Cardiac muscle cell (in vitro differentiated cells and primary cell): Measurements from ENCODE around the gene SEPTIN8. TPM values are rescaled to one million over a fixed set of nuclear protein-coding genes. Genes with fewer than 3 reads are reported as not detected.

Experiments used
- DNase-seq, 2 donors: peaks; one replicate each; pipeline versions ENCODE4 v3.0.0 to v3.0.0-alpha.2; 2010 to 2017; ENCODE audit warnings: low read depth in 1 of 2, low spot score in 1 of 2
- H3K27ac ChIP-seq: fragments of 200-600 bp; sonication (generic); 2 replicates; pipeline ENCODE4 v1.5.1; 2016
- H3K27me3 ChIP-seq: fragments of 200-600 bp; sonication (generic); 2 replicates; pipeline ENCODE4 v1.6.0; 2016; ENCODE audit warnings: control low read depth
- H3K36me3 ChIP-seq: fragments of 200-600 bp; sonication (generic); 2 replicates; pipeline ENCODE4 v1.5.1; 2016; ENCODE audit warnings: control low read depth
- H3K4me1 ChIP-seq: fragments of 200-600 bp; sonication (generic); 2 replicates; pipeline ENCODE4 v1.8.1; 2017; ENCODE audit warnings: low read depth, mild to moderate bottlenecking, mixed run types
- H3K4me3 ChIP-seq: fragments of 200-600 bp; sonication (generic); 2 replicates; pipeline ENCODE4 v1.5.1; 2016; ENCODE audit warnings: mild to moderate bottlenecking
- H3K9me3 ChIP-seq: fragments of 200-600 bp; sonication (generic); 2 replicates; pipeline ENCODE4 v1.5.1; 2017; ENCODE audit warnings: low read depth, mild to moderate bottlenecking, control low read depth
- polyA plus RNA-seq: library from polyadenylated mRNA; unstranded; fragments of >200 nt; fragmentation: Nextera tagmentation; extraction: Ambion mirVana; gene quantifications from 2 replicates; pipeline ENCODE4 v1.2.1, GENCODE V29; 2016
- total RNA-seq: library from RNA; depleted of rRNA; stranded (reverse); fragments of >200 nt; gene quantifications from 2 replicates; pipeline ENCODE4 v1.2.3, GENCODE V29; 2016
- TF ChIP-seq, protein P1 (sequence below): IDR thresholded peaks from 2 replicates; pipeline ENCODE4 v1.5.1; 2012; ENCODE audit warnings: low read depth, mild to moderate bottlenecking, low read length

SEPTIN8 gene
- total and polyA plus RNA-seq, 2 experiments from 2014 or later: 18.6 to 51.9 TPM

DNA sequence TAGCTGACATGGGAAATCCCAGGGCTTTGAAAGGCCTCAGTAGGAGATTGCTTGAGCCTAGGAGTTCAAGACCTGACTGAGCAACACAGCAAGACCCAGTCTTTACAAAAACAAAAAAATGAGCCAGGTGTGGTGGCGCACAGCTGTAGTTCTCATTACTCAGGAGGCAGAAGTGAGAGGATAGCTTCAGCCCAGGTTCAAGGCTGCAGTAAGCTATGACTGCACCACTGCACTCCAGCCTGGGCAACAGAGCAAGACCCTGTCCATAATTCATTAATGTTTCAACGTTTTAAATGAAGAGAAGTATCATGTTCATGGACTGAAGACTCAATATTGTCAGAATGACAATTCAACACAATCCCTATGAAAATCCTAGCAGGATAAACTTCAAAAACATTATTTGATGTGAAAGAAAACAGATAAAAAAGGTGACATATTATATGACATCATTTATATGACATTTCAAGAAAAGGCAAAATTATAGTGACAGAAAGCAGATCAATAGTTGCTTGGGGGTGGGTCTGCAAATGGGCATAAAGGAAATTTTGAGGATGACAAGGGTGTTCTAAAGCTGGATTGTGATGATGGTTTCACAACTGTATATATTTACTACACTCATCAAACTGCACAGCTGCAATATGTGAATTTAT lies 43.4 kb downstream of the SEPTIN8 start:
- TF ChIP-seq, protein P1, sequence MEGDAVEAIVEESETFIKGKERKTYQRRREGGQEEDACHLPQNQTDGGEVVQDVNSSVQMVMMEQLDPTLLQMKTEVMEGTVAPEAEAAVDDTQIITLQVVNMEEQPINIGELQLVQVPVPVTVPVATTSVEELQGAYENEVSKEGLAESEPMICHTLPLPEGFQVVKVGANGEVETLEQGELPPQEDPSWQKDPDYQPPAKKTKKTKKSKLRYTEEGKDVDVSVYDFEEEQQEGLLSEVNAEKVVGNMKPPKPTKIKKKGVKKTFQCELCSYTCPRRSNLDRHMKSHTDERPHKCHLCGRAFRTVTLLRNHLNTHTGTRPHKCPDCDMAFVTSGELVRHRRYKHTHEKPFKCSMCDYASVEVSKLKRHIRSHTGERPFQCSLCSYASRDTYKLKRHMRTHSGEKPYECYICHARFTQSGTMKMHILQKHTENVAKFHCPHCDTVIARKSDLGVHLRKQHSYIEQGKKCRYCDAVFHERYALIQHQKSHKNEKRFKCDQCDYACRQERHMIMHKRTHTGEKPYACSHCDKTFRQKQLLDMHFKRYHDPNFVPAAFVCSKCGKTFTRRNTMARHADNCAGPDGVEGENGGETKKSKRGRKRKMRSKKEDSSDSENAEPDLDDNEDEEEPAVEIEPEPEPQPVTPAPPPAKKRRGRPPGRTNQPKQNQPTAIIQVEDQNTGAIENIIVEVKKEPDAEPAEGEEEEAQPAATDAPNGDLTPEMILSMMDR: no peak
- DNase-seq: no peak
- Histone ChIP-seq H3K27ac (no peak overlapping the region), H3K27me3 (no peaks in the 10 kb centered on the region), H3K9me3 (no peaks in the 10 kb centered on the region), H3K36me3 (peaks cover 3% of the 10 kb centered on the region), H3K4me1 (peaks cover 5% of the 10 kb centered on the region), H3K4me3 (no peak overlapping the region)

DNA sequence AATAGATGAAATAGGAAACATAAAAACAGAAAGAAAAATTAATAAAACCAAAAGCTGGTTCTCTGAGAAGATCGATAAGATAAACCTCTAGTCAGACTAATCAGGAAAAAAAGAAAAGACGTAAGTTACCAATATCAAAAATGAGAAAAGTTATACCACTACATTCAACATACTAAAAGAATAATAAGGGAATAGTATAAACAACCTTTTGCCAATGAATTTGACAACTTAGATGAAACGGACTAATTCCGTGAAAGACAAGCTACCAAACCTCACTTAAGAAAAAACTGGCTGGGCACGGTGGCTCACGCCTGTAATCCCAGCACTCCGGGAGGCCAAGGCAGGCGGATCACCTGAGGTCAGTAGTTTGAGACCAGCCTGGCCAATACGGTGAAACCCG lies 47.1 kb downstream of the SEPTIN8 start:
- DNase-seq: no peak
- no peak overlapping the region for H3K4me3 ChIP-seq
- no peaks in the 10 kb centered on the region for H3K4me1 ChIP-seq
- TF ChIP-seq, protein P1: no peak
- no peak overlapping the region for H3K27ac ChIP-seq
- H3K9me3 ChIP-seq: no peaks in the 10 kb centered on the region
- no peaks in the 10 kb centered on the region for H3K27me3 ChIP-seq
- peaks cover 6% of the 10 kb centered on the region for H3K36me3 ChIP-seq

DNA sequence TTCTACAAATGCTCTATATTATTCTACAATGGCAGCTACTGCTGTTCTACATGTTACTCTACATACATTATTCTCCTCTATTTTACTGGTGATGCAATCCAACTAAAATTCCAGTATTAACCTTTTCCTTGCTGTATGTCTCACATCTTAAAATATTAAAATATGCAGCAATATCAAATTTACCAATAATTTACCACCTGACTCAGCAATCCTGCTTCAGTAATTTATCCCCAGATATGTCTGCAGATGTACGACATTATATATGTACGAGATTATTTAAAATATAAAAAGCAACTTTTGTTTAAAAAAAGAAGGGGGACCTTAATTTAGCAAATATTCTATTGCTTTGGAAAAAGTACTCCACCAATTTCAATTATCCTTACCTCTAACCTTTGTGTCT lies 51.3 kb downstream of the SEPTIN8 start:
- H3K9me3 ChIP-seq: no peaks in the 10 kb centered on the region
- peaks cover 3% of the 10 kb centered on the region for H3K36me3 ChIP-seq
- H3K27ac ChIP-seq: no peak overlapping the region
- TF ChIP-seq, protein P1: no peak
- H3K4me3 ChIP-seq: no peak overlapping the region
- no peaks in the 10 kb centered on the region for H3K4me1 ChIP-seq
- no peaks in the 10 kb centered on the region for H3K27me3 ChIP-seq
- no peak for DNase-seq

DNA sequence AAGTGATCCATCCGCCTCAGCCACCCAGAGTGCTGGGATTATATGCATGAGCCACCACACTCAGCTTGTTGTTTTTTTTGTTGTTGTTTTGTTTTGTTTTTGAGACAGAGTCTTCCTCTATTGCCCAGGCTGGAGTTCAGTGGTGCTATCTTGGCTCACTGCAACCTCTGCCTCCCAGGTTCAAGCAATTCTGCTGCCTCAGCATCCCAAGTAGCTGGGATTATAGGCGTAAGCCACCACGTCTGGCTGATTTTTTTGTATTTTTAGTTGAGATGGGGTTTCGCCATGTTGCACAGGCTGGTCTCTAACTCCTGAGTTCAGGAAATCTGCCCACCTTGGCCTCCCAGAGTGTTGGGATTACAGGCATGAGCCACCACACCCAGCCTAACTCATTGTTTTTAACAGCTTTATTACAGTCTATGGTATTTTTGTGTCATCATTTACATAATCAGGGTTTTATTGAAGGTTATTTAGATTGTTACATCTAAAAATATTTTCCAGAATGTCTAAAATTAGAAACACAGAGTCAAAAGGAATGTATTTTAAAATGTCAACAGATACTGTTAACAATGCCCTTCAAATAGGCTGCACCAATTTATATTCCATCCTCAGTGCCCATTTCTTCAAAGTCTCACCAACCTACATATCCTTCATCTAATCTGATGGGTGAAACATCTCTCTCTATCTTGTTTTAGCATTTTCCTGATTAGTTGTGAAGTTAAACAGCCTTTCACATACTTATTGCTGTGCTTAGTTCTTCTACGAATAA lies 58.3 kb downstream of the SEPTIN8 start:
- Histone ChIP-seq H3K4me1 (no peaks in the 10 kb centered on the region), H3K4me3 (no peak overlapping the region), H3K9me3 (no peaks in the 10 kb centered on the region), H3K36me3 (no peaks in the 10 kb centered on the region), H3K27ac (no peak overlapping the region), H3K27me3 (no peaks in the 10 kb centered on the region)
- TF ChIP-seq, protein P1: no peak
- DNase-seq: no peak

DNA sequence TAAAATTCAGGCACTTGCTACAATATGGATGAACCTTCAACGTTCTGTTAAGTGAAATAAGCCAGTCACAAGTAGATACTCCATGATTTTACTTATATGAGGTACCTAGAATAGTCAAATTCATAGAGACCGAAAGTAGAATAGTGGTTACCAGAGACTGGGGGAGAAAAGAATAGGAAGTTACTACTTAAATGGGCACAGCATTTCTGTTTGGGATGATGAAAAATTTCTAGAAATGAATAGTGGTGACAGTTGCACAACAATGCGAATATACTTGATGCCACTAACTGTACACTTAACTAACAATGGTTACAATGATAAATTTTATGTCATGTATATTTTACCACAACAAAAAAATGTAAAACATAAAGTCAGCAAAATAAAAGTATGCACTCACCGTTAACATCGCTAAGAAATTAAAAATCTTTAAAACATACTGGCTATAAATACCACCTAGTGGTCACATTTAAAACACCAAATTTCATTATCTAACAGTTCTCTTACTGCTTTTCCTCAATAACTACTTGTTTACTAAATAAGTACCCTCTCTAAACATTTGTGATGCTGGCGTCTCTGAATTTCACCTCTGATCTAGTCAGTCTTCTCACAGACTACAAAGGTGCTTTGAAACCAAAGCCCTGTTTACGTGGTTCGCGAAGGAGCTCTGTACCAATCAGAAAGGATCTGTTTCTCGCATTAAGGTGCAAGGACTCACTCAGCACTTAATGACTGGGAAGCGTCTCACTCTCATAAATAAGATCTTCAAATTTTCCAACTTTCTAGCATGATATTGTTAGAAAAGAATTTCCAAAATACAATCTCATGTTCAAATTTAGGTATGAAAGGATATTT lies 62.4 kb downstream of the SEPTIN8 start:
- no peak overlapping the region for H3K4me3 ChIP-seq
- TF ChIP-seq, protein P1: peak; percentile 34
- H3K36me3 ChIP-seq: no peaks in the 10 kb centered on the region
- H3K9me3 ChIP-seq: no peaks in the 10 kb centered on the region
- no peaks in the 10 kb centered on the region for H3K4me1 ChIP-seq
- H3K27me3 ChIP-seq: no peaks in the 10 kb centered on the region
- DNase-seq: peak in 1 of 2 donors; percentile 17
- no peak overlapping the region for H3K27ac ChIP-seq
